Uterus (tissue), 2 donors: ENCODE results near the gene ZNF563.

Experiments used
- CTCF ChIP-seq, 4 experiments: fragments of 200-600 bp in 2 of 4; fragments of 450-650 bp in 2 of 4; sonication (generic) in 2 of 4; IDR thresholded peaks; one replicate each; pipeline ENCODE4 v1.5.1; 2016 to 2019; ENCODE audit warnings: antibody characterized with exemption in 4 of 4, mild to moderate bottlenecking in 2 of 4, moderate library complexity in 1 of 4
- POLR2A ChIP-seq, 2 donors: fragments of 450-650 bp; IDR thresholded peaks; one replicate each; pipeline ENCODE4 v1.6.1; 2016; ENCODE audit warnings: antibody characterized with exemption in 2 of 2, mild to moderate bottlenecking in 1 of 2, moderate library complexity in 1 of 2

- TF ChIP-seq POLR2A (IDR thresholded peaks at IDR 0.05), result no peak
- no peak for TF ChIP-seq CTCF (IDR thresholded peaks at IDR 0.05)
These were observed 43.7 kb downstream of the ZNF563 start for GRCh38 chr19:12289790-12290065.
